Common myeloid progenitor, CD34-positive (primary cell): ENCODE results near the gene SGTB.

Experiments
- CTCF ChIA-PET: fragments of 350-600 bp; sonication (Branson Sonifier 250); formaldehyde crosslinking; loops from one replicate; lab custom pipeline; 2021; ENCODE audit warnings: antibody characterized with exemption; lab: Charles Lee
- POLR2A ChIA-PET: fragments of 350-600 bp; sonication (Branson Sonifier 250); formaldehyde crosslinking; loops from one replicate; lab custom pipeline; 2021; ENCODE audit warnings: antibody characterized with exemption; lab: Charles Lee
- DNase-seq, 3 donors: peaks; one replicate each; pipeline versions ENCODE4 v3.0.0 to v3.0.0-alpha.2; 2013
- H3K27ac ChIP-seq, 2 experiments: 1 replicate in 1 of 2; 2 replicates in 1 of 2; pipeline ENCODE4 v1.7.0; 2013; ENCODE audit warnings: inconsistent platforms in 2 of 2, low read length in 2 of 2, mild to moderate bottlenecking in 2 of 2, low read depth in 1 of 2, moderate library complexity in 1 of 2; ENCODE audit not compliant: severe bottlenecking in 2 of 2, insufficient read depth in 1 of 2, poor library complexity in 1 of 2
- H3K27me3 ChIP-seq, 5 experiments: replicated peaks in 2 of 5; 1 replicate in 3 of 5; 2 replicates in 2 of 5; pipeline versions ENCODE4 v1.6.1 to v1.7.0; 2013; ENCODE audit warnings: low read length in 4 of 5, mild to moderate bottlenecking in 2 of 5, moderate library complexity in 2 of 5, inconsistent platforms in 1 of 5; ENCODE audit not compliant: insufficient read depth in 5 of 5, control insufficient read depth in 4 of 5
- H3K36me3 ChIP-seq, 4 experiments: 1 replicate in 2 of 4; 2 replicates in 2 of 4; pipeline versions ENCODE4 v1.6.1 to v1.7.0; 2013; ENCODE audit warnings: low read length in 3 of 4, control low read depth in 1 of 4, mild to moderate bottlenecking in 1 of 4; ENCODE audit not compliant: control insufficient read depth in 4 of 4, insufficient read depth in 4 of 4
- H3K4me1 ChIP-seq, 4 experiments: 1 replicate in 3 of 4; 2 replicates in 1 of 4; pipeline versions ENCODE4 v1.6.1 to v1.7.1; 2013; ENCODE audit warnings: low read length in 3 of 4, mild to moderate bottlenecking in 3 of 4, control low read depth in 1 of 4, inconsistent platforms in 1 of 4, moderate library complexity in 1 of 4; ENCODE audit not compliant: control insufficient read depth in 4 of 4, insufficient read depth in 4 of 4; ENCODE audit errors: control extremely low read depth in 1 of 4
- H3K4me3 ChIP-seq, 7 experiments: 1 replicate in 4 of 7; 2 replicates in 3 of 7; pipeline versions ENCODE4 v1.5.1 to v1.7.0; 2013; ENCODE audit warnings: mild to moderate bottlenecking in 7 of 7, low read length in 6 of 7, moderate library complexity in 6 of 7, inconsistent platforms in 2 of 7, low read depth in 2 of 7, control low read depth in 1 of 7; ENCODE audit not compliant: insufficient read depth in 4 of 7, control insufficient read depth in 1 of 7; ENCODE audit errors: extremely low read depth in 1 of 7
- H3K9me3 ChIP-seq, 5 experiments: 1 replicate in 4 of 5; 2 replicates in 1 of 5; pipeline versions ENCODE4 v1.6.1 to v1.7.1; 2013; ENCODE audit warnings: low read length in 4 of 5, mild to moderate bottlenecking in 2 of 5, inconsistent platforms in 1 of 5, low read depth in 1 of 5, moderate library complexity in 1 of 5; ENCODE audit not compliant: control insufficient read depth in 4 of 5, insufficient read depth in 2 of 5; ENCODE audit errors: control extremely low read depth in 1 of 5
- WGBS: methylation state at CpG from one replicate; pipeline ENCODE4 v1.1.5; 2013; ENCODE audit not compliant: insufficient coverage; 5-methylcytosine and 5-hydroxymethylcytosine counted together

The SGTB gene

DNA sequence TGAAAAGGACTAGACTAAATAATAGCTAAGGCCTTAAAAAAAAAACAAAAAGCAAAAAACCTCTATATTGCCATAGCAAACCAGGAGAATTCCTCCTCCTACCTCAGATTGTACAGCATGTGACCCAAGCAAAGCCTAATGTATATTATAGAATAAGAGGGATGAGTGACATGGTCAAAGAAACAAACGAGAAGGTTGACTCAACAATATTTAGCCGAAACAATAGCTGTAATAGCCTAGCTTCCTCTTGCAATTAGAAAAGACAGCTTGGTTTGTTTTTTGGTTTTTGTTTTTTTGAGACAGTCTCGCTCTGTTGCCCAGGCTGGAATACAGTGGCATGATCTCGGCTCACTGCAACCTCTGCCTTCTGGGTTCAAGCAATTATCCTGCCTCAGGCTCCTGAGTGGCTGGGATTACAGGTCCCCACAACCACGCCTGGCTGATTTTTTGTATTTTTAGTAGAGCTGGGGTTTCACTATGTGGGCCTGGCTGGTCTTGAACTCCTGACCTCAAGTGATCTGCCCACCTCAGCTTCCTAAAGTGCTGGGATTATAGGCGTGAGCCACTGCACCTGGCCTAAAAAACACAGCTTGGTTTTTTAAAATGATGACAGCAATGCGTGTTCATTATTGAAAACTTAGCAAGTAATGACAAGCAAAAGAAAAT, 5.7 kb upstream of the SGTB start:
- ChIA-PET CTCF (no interaction called here), POLR2A (interaction anchor here (0.6 kb wide), 1 partner anchor 58 kb away, joined by 12 read pairs; no protein-coding TSS in a partner anchor)
- no peaks in the 10 kb centered on the region for H3K9me3 ChIP-seq
- no peak overlapping the region for H3K27ac ChIP-seq
- WGBS: 95% methylated on average over 5 of the region's 7 CpGs
- no peak for DNase-seq
- peaks cover 0 to 5% (median 0%) of the 10 kb centered on the region in 4 experiments for H3K36me3 ChIP-seq
- H3K4me1 ChIP-seq: peaks cover 2 to 16% (median 7%) of the 10 kb centered on the region in 4 experiments
- no peaks in the 10 kb centered on the region for H3K27me3 ChIP-seq
- no peak overlapping the region for H3K4me3 ChIP-seq

DNA sequence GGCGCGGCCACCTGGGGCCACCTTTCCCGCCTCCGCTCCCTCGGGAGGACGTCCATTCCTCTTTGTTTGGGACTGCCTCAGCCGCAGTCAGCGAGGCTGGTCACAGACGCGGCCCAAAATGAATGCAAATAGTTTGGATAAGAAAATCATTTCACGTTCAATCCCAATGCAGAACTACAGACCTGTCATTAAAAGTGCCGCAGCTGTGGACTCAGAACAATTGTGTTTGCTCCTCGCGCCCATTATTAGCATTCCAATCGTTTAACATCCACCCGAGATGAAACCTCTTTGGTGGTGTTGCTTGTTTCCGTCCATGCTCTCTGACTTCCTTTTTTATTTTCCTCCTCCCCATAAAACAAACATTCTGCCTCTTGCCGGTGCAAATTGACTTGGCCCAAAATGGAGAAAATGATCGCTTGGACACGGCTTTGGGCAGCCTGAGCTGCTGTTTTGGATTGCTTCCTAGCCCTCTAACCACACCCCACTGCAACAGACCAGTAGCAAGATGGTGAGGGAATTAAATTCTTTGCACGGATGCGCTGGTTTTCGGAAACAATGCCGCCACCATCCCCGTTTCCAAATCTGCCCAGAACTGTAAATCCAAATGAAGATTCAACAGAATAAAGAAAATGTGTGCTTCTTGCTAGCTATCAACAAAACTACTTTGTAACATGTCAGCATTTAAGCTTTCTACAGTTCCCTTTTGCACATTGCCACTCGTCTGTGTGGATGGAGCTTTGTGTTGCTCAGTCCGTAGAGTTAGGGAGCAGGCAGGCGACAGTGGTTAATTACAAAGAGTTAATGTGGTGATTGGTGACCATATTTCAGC, 880 bp upstream of the SGTB start:
- Histone ChIP-seq H3K27ac (peak overlapping the region in 1 of 2 experiments; percentile 58), H3K9me3 (peaks cover 0 to 1% (median 0%) of the 10 kb centered on the region in 5 experiments), H3K4me1 (peaks cover 9 to 37% (median 20%) of the 10 kb centered on the region in 4 experiments), H3K27me3 (no peaks in the 10 kb centered on the region), H3K36me3 (peaks cover 0 to 5% (median 4%) of the 10 kb centered on the region in 4 experiments), H3K4me3 (peak overlapping the region; percentile 64 to 98 (median 90))
- CTCF ChIA-PET: interaction anchor here (1.2 kb wide), 1 partner anchor 15 kb away, joined by 3 read pairs; no protein-coding TSS in a partner anchor
- WGBS: 5% methylated on average over 23 of the region's 28 CpGs
- peak in 2 of 3 donors; percentile 49 to 62 for DNase-seq
- POLR2A ChIA-PET: no interaction called here

DNA sequence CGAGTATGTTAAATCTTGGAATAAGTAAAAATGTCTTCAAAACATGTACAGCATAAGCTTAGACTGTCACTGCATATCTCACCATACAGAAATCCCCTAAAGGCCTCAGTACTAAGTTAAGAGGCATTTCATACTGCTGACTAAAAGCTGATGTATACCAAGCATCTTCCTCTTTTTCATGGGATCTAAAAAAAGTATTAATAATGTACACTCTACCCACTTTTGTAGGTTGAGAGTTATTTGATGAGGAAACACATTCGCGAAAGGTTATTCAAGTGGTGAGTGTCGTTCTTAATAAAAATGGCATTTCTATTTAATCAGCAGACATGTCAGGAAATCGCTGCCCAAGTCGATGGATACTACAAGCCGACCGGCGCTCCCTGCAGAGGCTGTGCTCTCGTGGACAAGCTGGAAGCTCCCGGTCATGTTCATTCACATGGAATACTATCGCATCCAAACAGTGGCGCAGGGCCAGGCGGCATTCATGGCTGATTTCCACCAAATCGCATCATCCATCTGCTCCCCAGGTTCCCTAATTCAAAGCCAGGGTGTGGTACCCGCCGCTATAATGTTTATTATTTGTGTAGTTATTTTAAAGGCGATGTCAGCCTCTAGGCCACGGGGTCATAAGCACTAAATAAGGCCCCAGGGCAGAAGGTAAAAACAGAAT, 724 bp downstream of the SGTB start:
- WGBS: 0% methylated on average over 9 of the region's 19 CpGs
- peaks cover 9 to 37% (median 20%) of the 10 kb centered on the region in 4 experiments for H3K4me1 ChIP-seq
- peaks cover 2 to 17% (median 12%) of the 10 kb centered on the region in 4 experiments for H3K36me3 ChIP-seq
- H3K27ac ChIP-seq: peak overlapping the region; percentile 61 to 77
- H3K27me3 ChIP-seq: no peaks in the 10 kb centered on the region
- POLR2A ChIA-PET: no interaction called here
- DNase-seq: peak in 2 of 3 donors; percentile 65 to 70
- H3K4me3 ChIP-seq: peak overlapping the region; percentile 65 to 98 (median 90)
- CTCF ChIA-PET: interaction anchor here (1.2 kb wide), 1 partner anchor 16 kb away, joined by 3 read pairs; no protein-coding TSS in a partner anchor
- H3K9me3 ChIP-seq: peaks cover 0 to 1% (median 0%) of the 10 kb centered on the region in 5 experiments

DNA sequence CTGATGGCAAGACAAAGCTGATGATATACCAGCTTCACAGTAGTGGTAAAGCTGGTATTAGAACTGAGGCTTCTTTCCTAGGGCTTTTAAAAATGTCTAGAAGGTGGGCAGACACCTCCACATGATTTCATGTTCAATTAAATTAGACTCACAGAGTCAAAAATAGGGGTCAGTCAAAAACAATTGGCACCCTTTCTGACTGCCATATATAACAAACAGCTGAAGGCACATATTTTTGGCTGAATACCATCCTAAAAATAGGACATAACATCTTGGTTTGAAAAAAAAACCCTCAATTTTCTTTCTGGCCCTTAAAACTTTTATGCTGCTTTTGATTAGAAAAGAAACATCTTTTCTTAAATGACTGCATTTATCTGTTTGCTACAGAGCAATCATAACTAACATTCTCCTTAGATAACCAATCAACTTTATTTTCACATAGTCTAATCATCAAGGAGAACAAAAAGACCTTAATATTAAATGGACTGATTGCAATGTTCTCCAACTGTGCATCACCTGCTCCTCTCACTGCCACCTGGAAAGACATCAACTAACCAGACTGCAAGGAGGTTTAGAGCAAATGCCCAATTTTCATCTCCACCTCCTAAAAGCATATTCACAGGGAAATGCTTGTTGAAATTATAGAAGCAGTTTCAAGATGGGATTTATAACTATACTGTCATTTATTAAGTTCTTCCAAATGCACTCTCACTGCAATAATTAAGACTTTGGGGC, 3.2 kb downstream of the SGTB start:
- Histone ChIP-seq H3K27me3 (no peaks in the 10 kb centered on the region), H3K4me1 (peaks cover 9 to 28% (median 20%) of the 10 kb centered on the region in 4 experiments), H3K4me3 (no peak overlapping the region), H3K27ac (no peak overlapping the region), H3K36me3 (peaks cover 2 to 20% (median 14%) of the 10 kb centered on the region in 4 experiments), H3K9me3 (peaks cover 0 to 1% (median 0%) of the 10 kb centered on the region in 5 experiments)
- CTCF ChIA-PET: no interaction called here
- no peak for DNase-seq
- POLR2A ChIA-PET: no interaction called here

DNA sequence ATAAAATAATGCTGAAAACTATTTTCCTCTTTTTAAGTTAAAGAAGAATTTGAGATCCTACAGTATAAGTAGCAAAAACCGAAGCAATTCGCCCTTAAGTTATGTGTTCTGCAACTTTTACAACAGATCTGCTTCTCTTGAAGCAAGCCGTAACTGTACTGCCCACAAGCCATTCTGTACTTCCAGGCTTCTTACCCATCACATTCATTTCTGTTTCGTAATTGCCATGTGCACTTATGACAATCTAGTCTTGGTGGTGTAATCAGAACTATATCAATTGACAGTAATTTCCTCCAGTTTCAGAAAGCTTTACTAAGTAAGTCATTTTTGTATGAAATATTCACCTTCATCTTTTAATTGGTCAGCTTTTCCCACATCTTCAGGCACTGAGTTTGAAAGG, 13.8 kb downstream of the SGTB start:
- Histone ChIP-seq H3K4me3 (no peak overlapping the region), H3K4me1 (no peaks in the 10 kb centered on the region), H3K9me3 (no peaks in the 10 kb centered on the region), H3K36me3 (peaks cover 2 to 14% (median 7%) of the 10 kb centered on the region in 4 experiments), H3K27me3 (no peaks in the 10 kb centered on the region), H3K27ac (no peak overlapping the region)
- WGBS: 94% methylated on average over 3 of the region's 4 CpGs
- ChIA-PET CTCF (no interaction called here), POLR2A (no interaction called here)
- no peak for DNase-seq

DNA sequence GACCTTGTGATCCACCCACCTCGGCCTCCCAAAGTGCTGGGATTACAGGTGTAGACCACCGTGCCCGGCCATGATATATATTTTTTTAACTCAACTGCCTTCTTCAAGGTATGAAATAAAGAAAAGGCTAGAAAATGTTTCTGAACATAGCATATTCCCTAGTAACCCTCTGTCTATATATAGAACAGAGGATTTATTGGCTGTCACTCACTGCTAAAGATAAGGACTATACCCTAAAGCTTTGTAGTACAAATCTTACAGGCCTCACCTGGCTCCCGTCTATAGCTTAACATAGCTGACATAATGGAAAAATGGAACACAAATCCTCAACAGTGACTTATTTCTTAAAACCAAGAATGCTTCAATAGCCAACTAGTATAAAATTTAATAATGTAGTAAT, 14.2 kb downstream of the SGTB start:
- no peaks in the 10 kb centered on the region for H3K4me1 ChIP-seq
- peaks cover 4 to 14% (median 9%) of the 10 kb centered on the region in 4 experiments for H3K36me3 ChIP-seq
- DNase-seq: no peak
- ChIA-PET POLR2A (interaction anchor here (0.6 kb wide), 1 partner anchor 23 kb away, joined by 3 read pairs; no protein-coding TSS in a partner anchor), CTCF (interaction anchor here (0.6 kb wide), 1 partner anchor 60 kb away, joined by 3 read pairs; no protein-coding TSS in a partner anchor)
- no peaks in the 10 kb centered on the region for H3K27me3 ChIP-seq
- no peak overlapping the region for H3K4me3 ChIP-seq
- WGBS: 100% methylated on average over 1 of the region's 4 CpGs
- H3K9me3 ChIP-seq: no peaks in the 10 kb centered on the region
- no peak overlapping the region for H3K27ac ChIP-seq
